Activated naive CD4-positive, alpha-beta T cell treated with anti-CD3 and anti-CD28 coated beads, Interleukin-2, amount 50 U/mL, for 24 hours (primary cell): ENCODE results near the gene SCRN2.

Experiments
- H3K27ac Mint-ChIP-seq: one replicate; pipeline ENCODE4 v1.8.0; 2021; ENCODE audit warnings: mild to moderate bottlenecking, mixed read lengths
- H3K27me3 Mint-ChIP-seq: one replicate; pipeline ENCODE4 v1.8.0; 2021; ENCODE audit warnings: mixed read lengths
- H3K36me3 Mint-ChIP-seq: one replicate; pipeline ENCODE4 v1.8.0; 2021; ENCODE audit warnings: mixed read lengths
- H3K4me1 Mint-ChIP-seq: one replicate; pipeline ENCODE4 v1.8.0; 2021; ENCODE audit warnings: mixed read lengths
- H3K4me3 Mint-ChIP-seq: one replicate; pipeline ENCODE4 v1.8.0; 2021; ENCODE audit warnings: mild to moderate bottlenecking, mixed read lengths
- H3K9me3 Mint-ChIP-seq: one replicate; pipeline ENCODE4 v1.8.0; 2021; ENCODE audit warnings: mixed read lengths

SCRN2 gene

DNA sequence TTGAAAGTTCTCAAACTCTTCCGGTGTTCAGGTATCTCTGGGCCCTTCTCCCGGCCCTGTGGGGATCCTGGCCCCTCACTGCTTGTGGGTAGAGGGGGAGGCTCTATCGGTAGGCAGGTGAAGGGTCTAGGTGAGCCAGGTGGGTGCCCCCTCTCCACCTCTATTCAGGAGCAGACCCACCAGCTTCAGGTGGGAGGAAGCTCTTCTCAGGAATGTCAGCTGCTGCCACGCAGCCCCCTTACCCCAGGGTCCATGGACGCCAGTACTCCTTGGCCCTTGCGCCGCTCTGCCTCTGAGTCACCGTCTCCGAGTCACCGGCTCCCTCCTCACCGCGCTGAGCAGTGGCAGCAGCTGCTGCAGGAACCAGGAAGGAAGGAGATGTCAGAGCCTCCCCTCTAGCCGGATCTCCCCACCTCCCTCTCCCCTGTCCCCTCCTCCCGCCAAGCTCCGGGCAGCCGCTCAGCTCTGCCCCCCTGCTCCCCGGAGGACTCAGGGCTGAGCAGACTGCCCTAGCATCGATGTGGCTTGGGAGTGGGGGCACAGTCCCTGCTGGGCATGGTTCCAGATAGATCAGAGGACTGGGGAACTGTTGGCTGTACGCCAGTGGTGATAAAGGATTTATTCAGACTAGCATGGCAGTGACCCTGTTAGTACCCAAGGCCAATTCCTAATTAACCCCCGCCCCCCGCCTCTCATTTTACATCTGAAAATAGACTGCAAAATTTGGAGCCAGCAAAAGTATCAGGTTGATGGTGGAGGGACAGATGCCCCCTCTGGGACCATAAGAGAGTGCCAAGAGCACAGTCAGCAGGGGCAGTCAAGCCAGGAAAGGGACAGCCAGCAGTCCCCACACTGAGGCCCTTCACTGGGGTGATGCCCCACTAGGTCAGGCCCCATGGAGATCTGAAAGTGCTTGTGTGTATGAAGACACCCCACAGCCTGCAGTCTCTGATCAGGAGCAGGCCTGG, 19.4 kb downstream of the SCRN2 start, which contains the start of gene OSBPL7:
TSS of gene OSBPL7 (minus strand) at position 371 of the 968 bp plus-strand sequence. CDS start 1,516 bp downstream, outside the sequence.
- Mint-ChIP-seq H3K4me1 (peaks cover 25% of the 10 kb centered on the region), H3K4me3 (peak within 1 kb of the TSS; percentile 94), H3K27me3 (no peaks in the 10 kb centered on the region), H3K27ac (peak within 1 kb of the TSS; percentile 72), H3K9me3 (no peaks in the 10 kb centered on the region), H3K36me3 (peaks cover 9% of the 10 kb centered on the region)

DNA sequence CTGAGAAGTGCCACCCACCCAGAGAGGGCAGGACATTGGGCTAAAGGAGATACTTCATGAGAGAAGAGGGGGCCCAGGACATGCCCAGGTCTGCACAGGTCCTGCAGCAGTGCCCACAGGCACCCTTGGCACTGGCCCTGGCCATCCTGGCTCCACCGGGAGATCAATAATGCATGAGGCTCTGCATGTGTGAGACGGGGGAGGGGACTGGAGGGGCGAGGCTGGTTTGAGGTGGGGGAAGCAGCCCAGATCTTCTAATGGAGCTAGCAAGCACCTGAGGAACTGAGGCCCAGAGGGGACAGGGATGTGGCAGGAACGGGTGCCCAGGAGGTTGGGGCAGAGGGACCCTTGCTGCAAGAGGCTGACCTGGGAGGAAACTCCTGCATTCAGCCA, 20.0 kb downstream of the SCRN2 start:
- peak overlapping the region; percentile 65 for H3K27ac Mint-ChIP-seq
- peaks cover 25% of the 10 kb centered on the region for H3K4me1 Mint-ChIP-seq
- H3K27me3 Mint-ChIP-seq = no peaks in the 10 kb centered on the region
- peaks cover 7% of the 10 kb centered on the region for H3K36me3 Mint-ChIP-seq
- no peaks in the 10 kb centered on the region for H3K9me3 Mint-ChIP-seq
- H3K4me3 Mint-ChIP-seq = peak overlapping the region; percentile 94

DNA sequence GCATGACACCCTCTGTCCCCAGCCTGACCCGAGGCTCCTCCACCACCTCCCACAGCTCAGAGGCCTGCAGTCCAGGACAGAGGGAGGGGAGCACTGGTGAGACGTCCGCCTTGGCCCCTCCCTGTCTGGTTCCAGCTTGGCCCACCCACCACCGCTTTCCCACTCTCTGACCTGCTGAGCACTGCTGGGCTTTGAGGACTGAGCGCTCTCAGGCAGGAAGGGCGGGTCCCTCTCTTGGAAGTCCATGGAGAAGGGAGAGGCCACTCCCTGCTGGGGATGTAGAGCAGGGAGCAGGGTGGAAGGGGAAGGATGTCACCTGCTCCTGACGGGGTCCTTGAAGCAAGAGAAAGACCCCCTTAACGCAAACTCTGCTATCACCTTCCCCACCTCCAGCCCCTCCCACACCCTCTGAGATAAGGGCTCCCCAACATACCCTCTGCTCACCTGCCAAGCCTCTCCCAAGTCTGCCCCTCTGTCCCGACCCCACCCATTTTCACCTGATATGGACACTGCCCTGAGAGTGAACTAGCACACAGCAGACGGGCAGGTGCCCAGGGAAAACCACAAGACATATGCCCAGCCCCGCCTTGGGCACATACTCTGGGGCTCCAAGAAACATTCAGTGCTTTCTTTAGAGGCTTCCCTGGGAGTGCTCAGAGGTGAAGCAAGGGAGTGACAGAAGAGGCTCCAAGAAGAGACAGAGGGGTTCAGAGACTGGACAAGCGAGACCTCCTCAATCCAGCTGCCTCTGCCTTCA, 20.9 kb downstream of the SCRN2 start:
- no peak overlapping the region for H3K27ac Mint-ChIP-seq

DNA sequence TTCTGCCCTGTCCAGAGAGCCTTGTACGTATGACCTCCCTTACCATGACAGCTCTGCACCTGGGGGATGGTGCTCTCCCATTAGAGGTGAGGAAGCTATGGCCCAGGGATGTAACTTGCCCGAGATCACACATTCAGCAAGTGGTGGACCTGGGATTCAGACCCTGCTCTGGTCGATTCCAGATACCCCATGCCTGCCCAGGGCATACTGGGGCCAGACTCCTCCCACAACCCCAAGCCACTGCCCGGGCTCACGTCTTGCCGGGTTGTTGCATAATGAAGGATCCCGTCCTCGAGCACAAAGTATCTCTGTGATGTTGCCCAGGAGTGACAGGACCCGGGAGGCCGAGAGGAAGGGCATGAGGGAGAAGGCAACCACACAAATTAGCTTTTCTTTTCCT, 21.6 kb downstream of the SCRN2 start:
- Mint-ChIP-seq H3K36me3 (peaks cover 3% of the 10 kb centered on the region), H3K9me3 (no peaks in the 10 kb centered on the region), H3K27ac (no peak overlapping the region), H3K4me1 (peaks cover 25% of the 10 kb centered on the region), H3K27me3 (no peaks in the 10 kb centered on the region), H3K4me3 (no peak overlapping the region)

More for the DNA sequence above, 20.9 kb downstream of the SCRN2 start:
- Mint-ChIP-seq H3K4me1 (peaks cover 25% of the 10 kb centered on the region), H3K27me3 (no peaks in the 10 kb centered on the region), H3K4me3 (peak overlapping the region; percentile 94), H3K9me3 (no peaks in the 10 kb centered on the region), H3K36me3 (peaks cover 3% of the 10 kb centered on the region)

DNA sequence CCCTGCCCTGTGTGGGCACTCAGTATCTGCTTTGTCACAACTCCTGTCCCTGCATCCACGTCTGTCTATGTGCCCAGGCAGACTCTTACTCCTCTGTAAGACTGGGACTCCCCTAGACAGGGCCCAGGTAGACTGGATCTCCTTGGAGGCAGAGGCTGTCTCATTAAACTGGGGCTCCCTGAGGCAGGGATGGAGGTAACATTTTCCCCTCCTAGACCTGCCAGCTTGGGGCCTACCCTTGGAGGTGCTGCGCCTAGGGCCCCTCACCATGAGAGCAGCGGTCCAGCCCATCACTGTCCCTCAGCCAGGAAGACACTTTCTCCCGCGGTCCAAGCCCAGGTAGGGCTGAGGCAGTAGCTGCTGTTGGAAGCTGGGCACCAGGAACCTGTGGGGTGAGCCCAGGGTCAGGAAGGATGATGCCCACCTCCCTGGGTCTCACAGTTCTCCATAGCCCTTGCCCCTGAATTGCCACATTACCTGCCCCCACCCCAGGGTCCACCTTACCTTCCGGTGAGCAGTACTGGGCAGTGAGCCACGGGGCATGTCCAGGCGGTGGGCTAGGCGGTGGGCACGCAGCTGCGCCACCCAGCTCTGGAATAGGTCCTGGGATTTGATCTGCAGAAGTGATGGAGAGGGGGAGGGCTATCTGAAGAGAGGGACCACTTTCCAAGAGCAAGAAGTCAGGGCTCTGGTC, 22.9 kb downstream of the SCRN2 start:
- Mint-ChIP-seq H3K36me3 (peaks cover 3% of the 10 kb centered on the region), H3K27me3 (no peaks in the 10 kb centered on the region), H3K27ac (peak overlapping the region; percentile 27), H3K4me3 (no peak overlapping the region), H3K9me3 (no peaks in the 10 kb centered on the region), H3K4me1 (peaks cover 25% of the 10 kb centered on the region)

DNA sequence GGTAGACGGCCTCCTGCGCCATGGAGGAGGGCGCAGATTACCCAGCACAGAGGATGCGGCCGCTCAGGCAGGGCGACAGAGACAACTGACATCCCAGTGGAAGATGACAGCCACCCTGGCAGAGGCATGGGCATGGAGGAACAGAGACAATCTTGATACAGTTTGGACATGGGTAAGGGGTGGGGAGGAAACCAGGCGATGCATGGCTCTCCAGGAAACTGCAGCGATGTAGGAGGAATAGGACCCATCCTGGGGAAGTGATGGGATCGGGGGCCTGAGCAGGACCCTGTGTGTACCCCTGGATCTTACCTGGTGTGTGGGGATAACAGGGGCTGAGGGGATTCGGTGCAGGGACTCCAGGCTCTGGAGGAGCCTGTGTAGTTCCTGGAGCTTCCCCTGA, 24.1 kb downstream of the SCRN2 start:
- Mint-ChIP-seq H3K4me1 (peaks cover 17% of the 10 kb centered on the region), H3K27ac (no peak overlapping the region), H3K9me3 (no peaks in the 10 kb centered on the region), H3K27me3 (no peaks in the 10 kb centered on the region), H3K4me3 (no peak overlapping the region), H3K36me3 (peaks cover 5% of the 10 kb centered on the region)

DNA sequence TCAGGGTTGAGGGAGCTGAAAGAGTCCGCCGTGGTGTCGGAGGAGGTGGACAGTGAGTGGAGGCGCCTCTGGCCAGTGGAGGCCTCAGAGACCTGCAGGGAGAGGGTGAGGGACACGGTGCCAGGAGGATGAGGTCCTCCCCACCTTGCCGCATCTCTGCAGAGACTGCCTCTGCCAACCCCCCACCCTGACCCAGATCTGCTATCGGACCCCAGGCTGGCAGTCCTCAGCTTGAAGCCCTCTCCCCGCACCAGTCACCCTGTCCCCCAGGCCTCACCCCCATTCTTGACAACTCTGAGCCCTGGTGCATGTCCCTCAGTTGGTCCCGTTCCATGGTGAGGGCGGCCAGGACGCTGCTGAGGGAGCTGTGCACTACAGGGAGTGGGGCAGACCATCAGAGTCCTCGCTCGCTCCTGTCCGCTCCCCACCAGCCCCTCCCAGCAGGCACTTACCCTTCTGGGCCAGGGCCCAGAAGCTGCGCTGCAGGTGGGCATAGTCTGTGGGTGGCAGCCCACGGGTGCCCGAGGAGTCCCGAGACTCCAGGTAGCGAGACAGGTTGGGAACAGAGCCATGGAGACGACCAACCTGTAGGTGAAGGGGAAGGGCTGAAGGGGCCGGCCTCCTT, 24.9 kb downstream of the SCRN2 start:
- no peaks in the 10 kb centered on the region for H3K9me3 Mint-ChIP-seq
- H3K4me3 Mint-ChIP-seq = no peak overlapping the region
- H3K36me3 Mint-ChIP-seq = peaks cover 5% of the 10 kb centered on the region
- peaks cover 10% of the 10 kb centered on the region for H3K4me1 Mint-ChIP-seq
- H3K27ac Mint-ChIP-seq = no peak overlapping the region
- H3K27me3 Mint-ChIP-seq = no peaks in the 10 kb centered on the region

DNA sequence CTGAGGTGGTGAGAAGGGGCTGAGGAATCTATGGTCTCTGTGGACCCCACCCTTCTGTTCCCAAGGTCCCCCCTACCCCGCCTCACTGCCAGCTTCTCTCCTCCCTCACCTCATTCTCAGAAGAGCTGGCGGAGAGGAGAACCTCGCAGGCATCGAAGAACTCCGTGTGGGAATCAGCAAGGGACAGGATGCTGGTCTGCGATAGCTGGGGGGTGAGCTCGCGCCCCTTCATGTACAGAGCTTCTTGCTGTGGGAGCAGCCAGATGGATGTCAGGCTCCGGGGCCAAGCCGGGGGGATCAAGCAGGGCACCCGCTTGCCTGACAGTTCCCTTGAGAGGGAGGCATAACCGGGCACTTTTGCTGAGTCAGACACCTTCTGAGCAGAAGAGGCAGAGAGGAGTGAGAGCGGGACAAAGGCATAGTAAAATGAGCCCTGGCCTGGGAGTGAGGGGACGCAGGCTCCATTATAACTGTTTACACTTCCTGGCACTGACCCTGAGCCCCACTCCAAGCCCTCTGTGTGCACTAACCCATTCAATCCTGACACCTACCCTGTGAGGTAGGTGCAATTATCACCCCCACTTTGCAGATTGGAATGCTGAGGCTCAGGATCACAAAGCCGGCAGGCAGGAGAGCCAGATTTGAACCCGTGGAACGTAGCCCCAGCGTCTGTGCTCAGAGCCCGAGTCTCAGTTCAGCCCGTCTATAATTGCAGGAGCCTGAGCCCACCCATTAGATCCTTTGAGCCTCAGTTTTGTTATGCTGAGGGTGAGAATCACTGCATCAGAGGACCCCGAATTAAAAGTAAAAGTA, 25.8 kb downstream of the SCRN2 start:
- no peaks in the 10 kb centered on the region for H3K9me3 Mint-ChIP-seq
- H3K4me3 Mint-ChIP-seq = no peak overlapping the region
- peaks cover 3% of the 10 kb centered on the region for H3K4me1 Mint-ChIP-seq
- H3K27me3 Mint-ChIP-seq = no peaks in the 10 kb centered on the region
- peaks cover 5% of the 10 kb centered on the region for H3K36me3 Mint-ChIP-seq
- no peak overlapping the region for H3K27ac Mint-ChIP-seq

DNA sequence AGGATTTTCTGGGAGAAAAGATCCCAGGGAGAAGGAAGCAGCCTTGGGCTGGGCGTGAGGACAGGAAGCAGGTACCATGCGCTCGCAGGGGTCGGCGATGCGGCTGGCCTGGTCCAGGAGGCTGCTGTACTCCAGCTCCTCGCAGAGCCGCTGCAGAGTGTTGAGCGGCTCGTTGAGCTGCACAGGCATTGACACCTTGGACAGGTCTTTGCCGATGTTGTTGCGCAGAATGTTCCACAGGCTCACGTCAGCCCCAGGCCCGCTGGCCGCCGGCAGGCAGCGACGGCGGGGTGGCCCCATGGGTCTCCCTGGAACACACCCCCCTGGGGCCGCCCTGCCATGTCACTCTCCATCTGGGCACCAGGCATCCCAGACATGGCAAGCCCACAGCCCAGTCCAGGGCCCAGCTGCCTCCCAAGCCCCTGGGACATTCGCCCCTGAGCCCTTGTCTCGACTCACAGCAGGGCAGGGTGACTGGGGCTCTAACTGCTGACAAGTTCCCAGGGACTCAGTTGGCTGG, 27.5 kb downstream of the SCRN2 start:
- no peak overlapping the region for H3K27ac Mint-ChIP-seq
- H3K36me3 Mint-ChIP-seq = peaks cover 5% of the 10 kb centered on the region
- H3K4me1 Mint-ChIP-seq = peaks cover 6% of the 10 kb centered on the region
- H3K9me3 Mint-ChIP-seq = no peaks in the 10 kb centered on the region
- no peak overlapping the region for H3K4me3 Mint-ChIP-seq
- no peaks in the 10 kb centered on the region for H3K27me3 Mint-ChIP-seq

DNA sequence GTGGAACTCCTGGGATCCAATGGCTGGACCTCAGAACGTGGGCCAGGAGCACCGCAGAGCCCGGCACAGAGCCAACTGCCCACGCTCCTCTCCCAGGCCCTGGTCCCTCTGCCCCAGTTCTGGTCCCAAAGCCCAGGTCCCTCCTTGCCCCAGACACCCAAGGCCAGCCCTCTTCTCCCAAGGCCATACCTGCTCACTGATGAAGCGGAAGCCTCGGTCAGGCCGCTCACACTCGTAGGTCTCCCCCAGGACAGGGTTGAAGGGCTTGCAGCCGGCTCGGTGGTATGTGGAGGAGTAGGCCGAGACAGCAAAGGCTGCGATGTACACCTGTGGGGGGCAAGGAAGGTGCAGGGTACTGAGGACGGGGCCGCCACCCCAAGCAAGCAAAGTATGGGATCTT, 28.0 kb downstream of the SCRN2 start:
- Mint-ChIP-seq H3K27me3 (no peaks in the 10 kb centered on the region), H3K27ac (no peak overlapping the region), H3K4me1 (peaks cover 6% of the 10 kb centered on the region), H3K36me3 (peaks cover 5% of the 10 kb centered on the region), H3K9me3 (no peaks in the 10 kb centered on the region), H3K4me3 (no peak overlapping the region)

DNA sequence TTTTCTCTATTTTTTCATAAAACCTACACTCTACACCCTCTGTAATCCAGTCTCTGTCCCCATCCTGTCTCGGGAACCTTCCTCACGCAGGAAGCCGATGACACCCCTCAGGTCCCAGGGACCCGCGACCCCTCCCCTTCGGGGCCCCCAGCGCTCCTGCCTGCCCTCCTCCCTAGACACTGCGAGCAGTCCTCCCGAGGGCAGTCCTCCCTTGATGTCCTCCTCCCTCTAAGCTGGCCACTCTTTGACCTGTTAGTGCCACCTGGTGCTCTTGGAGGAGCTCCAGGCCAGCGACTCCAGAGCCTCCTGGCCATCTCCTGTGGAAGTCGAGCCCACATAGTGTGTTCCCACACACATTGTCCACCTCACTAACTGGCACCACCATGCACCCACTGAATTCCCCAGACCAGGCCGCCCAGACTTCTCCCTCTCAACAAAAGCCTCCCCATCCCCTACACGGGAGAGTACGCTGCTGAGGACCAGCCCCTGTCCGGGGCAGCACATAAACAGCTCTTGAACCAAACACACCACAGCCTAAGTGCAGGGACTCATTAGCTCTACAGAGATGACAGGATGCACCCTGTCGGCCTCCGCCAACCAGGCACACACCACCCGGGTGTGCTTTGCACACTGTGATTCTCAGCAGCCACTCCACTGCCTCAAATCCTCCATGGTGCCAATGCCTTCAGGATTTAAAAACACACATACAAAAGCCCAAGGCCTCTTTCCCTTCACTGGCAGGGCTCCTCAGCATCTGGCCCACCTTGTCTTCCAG, 28.7 kb downstream of the SCRN2 start:
- Mint-ChIP-seq H3K9me3 (no peaks in the 10 kb centered on the region), H3K27me3 (no peaks in the 10 kb centered on the region), H3K27ac (peak overlapping the region; percentile 15), H3K4me1 (peaks cover 6% of the 10 kb centered on the region), H3K36me3 (peaks cover 3% of the 10 kb centered on the region), H3K4me3 (no peak overlapping the region)

DNA sequence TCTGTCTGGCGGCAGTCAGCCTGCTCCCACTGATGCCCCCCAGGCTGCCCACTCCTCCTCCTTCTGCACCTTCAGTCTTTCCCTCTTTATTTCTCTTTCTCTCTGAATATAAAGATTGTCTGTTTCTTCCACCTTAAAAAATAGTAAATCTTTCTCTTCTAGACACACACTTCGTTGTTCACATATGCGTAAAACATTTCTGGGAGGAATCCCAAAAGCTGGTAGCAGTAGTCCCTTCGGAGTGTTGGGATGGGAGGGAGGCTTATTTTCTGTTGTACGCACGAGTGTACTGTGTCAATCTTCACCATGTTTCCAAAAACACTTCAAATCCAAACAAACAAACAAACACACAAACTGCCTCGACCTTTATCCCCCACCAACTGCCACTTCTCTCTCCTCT, 29.4 kb downstream of the SCRN2 start:
- H3K27ac Mint-ChIP-seq = peak overlapping the region; percentile 70
- peaks cover 6% of the 10 kb centered on the region for H3K4me1 Mint-ChIP-seq
- H3K27me3 Mint-ChIP-seq = no peaks in the 10 kb centered on the region
- peaks cover 3% of the 10 kb centered on the region for H3K36me3 Mint-ChIP-seq
- no peaks in the 10 kb centered on the region for H3K9me3 Mint-ChIP-seq
- no peak overlapping the region for H3K4me3 Mint-ChIP-seq

DNA sequence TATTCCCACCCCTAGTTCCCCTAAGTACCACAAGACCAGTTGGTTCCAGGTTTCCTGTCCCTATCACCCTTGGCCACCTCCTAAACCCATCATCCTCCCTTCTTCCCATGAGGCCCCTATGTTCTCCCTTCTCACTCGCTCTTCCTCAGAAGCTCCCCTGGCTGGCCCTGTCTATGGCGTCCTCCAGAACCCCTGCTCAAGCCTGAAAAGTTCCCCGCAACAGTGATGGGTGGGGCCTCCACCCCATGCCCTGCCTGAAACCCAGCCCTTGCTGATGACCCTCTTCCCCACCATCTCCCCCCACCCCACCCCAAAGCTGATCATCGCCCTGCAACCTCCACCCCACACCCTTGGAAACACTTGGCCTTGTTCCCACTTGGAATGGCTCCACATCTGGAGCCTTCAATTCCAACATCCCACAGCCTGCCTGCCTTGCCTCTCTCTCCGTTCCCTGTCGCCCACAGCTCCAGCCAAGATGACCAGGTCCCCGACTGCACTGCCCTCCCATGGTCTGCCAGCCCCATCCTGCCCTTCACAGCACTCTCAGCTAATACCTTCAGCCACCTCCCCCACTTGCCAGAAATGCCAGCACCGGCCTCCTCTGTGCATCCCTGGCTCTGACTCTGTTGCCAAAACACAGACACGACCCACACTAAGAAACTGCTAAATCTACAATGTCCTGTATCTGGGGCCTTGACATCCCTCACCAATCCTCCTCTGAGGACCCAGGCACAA, 30.0 kb downstream of the SCRN2 start:
- Mint-ChIP-seq H3K27ac (no peak overlapping the region), H3K4me1 (peaks cover 6% of the 10 kb centered on the region), H3K27me3 (no peaks in the 10 kb centered on the region), H3K9me3 (no peaks in the 10 kb centered on the region), H3K36me3 (peaks cover 3% of the 10 kb centered on the region), H3K4me3 (no peak overlapping the region)
